Kidney (tissue), 14 donors: Measurements from ENCODE around the gene PYGB. TPM values are rescaled to one million over a fixed set of nuclear protein-coding genes. Genes with fewer than 3 reads are reported as not detected.

ENCODE experiments used
- DNase-seq, 5 donors: peaks; one replicate each; pipeline ENCODE4 v3.0.0-alpha.2; 2013 to 2020
- FAIRE-seq: peaks from 2 replicates; lab custom pipeline; 2012; peaks lifted over from hg19 to GRCh38; lab: Jason Lieb, UNC
- H3K27ac ChIP-seq, 2 donors: one replicate each; pipeline ENCODE4 v1.7.0; 2013; ENCODE audit warnings: low read depth in 2 of 2, low read length in 2 of 2, inconsistent platforms in 1 of 2
- H3K27me3 ChIP-seq: one replicate; pipeline ENCODE4 v1.7.1; 2013; ENCODE audit warnings: low read length, inconsistent platforms; ENCODE audit not compliant: control insufficient read depth, insufficient read depth
- H3K36me3 ChIP-seq, 3 donors: one replicate each; pipeline versions ENCODE4 v1.7.0 to v1.7.1; 2013; ENCODE audit warnings: low read length in 3 of 3, control low read depth in 1 of 3, inconsistent platforms in 1 of 3; ENCODE audit not compliant: insufficient read depth in 3 of 3, control insufficient read depth in 2 of 3
- H3K4me1 ChIP-seq, 3 donors: one replicate each; pipeline versions ENCODE4 v1.7.0 to v1.7.1; 2013; ENCODE audit warnings: low read length in 3 of 3, inconsistent platforms in 1 of 3, low read depth in 1 of 3; ENCODE audit not compliant: control insufficient read depth in 2 of 3, insufficient read depth in 2 of 3
- H3K4me3 ChIP-seq, 3 donors: one replicate each; pipeline versions ENCODE4 v1.7.0 to v1.8.1; 2013; ENCODE audit warnings: low read length in 3 of 3, control low read depth in 1 of 3, inconsistent platforms in 1 of 3
- H3K9ac ChIP-seq, 3 donors: one replicate each; pipeline versions ENCODE4 v1.7.0 to v1.7.1; 2013; ENCODE audit warnings: low read length in 3 of 3, control low read depth in 1 of 3, inconsistent platforms in 1 of 3
- H3K9me3 ChIP-seq, 3 donors: one replicate each; pipeline versions ENCODE4 v1.7.0 to v1.7.1; 2013; ENCODE audit warnings: low read length in 3 of 3, control low read depth in 1 of 3, inconsistent platforms in 1 of 3; ENCODE audit not compliant: control insufficient read depth in 2 of 3, insufficient read depth in 1 of 3
- intact Hi-C: fragments of 100-400 bp; cut with DNase I; formaldehyde crosslinking; loops from one replicate; pipeline ENCODE4 v1.11.1; 2022
- polyA plus RNA-seq: library from polyadenylated mRNA; stranded (reverse); fragments of 350-450 nt; fragmentation: Illumina TruSeq; extraction: RNeasy Lipid Tissue Mini Kit (QIAGEN cat#74804); gene quantifications from one replicate; pipeline ENCODE4 v1.2.3, GENCODE V29; 2014; ENCODE audit warnings: low read depth, low replicate concordance; ENCODE audit not compliant: insufficient read depth
- total RNA-seq: library from RNA; stranded (reverse); fragmentation: NEBNext Ultra II Directional; extraction: Animal tissue kit (Norgen Biotek cat#: 25700); gene quantifications from one replicate; pipeline ENCODE4 v1.2.1, GENCODE V29; 2021
- TF ChIP-seq, protein P1 (sequence below): IDR thresholded peaks from 3 replicates; pipeline ENCODE4 v1.5.1; 2012; ENCODE audit warnings: mild to moderate bottlenecking, moderate library complexity, borderline replicate concordance; ENCODE audit not compliant: insufficient read depth; ENCODE audit errors: extremely low read depth
- donor health status: control.
- donor health status: control.
- donor health status: control.
- donor health status: control.
- donor health status: control.
- donor health status: DM: yes; HTN: yes; CAD: no.
- donor health status: Normal renal cell carcinoma (clear cell type).

Gene PYGB
- total and polyA plus RNA-seq, 2 donors from 2014 or later = 50.9 to 176 TPM

DNA sequence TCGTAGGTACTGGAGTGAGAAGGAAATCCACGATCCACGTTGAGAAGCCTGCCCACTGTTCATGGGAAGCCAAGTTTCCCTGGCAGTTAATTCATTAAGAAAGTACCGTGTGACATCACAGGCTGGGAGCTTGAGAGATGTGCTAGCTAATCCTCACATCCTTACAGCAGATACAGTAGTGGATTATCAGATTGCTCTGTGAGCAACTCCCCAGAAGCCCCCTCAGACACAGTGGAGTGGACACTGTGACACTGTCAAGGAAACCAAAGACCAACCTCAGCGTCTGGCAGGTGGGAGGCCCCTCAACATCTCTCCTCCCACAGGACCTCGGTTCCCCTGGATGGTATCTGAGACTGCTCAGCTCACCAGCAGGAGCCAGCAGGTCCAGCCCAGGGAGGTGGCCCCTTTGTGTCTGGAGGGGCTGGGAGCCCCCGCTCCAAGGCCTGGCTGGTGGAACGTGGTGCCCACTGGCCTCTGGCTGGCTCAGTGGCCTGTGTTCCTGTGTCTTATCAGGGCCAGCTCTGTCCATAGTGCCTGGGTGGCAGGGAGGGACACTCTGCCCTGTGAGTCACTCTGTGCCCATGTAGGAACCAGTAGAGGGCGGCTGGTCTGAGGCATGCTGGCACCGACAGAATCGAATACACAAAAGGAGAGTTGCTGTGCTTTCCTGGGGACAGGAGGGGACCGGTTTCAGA, 7.2 kb downstream of the PYGB start:
- TF ChIP-seq, protein P1, sequence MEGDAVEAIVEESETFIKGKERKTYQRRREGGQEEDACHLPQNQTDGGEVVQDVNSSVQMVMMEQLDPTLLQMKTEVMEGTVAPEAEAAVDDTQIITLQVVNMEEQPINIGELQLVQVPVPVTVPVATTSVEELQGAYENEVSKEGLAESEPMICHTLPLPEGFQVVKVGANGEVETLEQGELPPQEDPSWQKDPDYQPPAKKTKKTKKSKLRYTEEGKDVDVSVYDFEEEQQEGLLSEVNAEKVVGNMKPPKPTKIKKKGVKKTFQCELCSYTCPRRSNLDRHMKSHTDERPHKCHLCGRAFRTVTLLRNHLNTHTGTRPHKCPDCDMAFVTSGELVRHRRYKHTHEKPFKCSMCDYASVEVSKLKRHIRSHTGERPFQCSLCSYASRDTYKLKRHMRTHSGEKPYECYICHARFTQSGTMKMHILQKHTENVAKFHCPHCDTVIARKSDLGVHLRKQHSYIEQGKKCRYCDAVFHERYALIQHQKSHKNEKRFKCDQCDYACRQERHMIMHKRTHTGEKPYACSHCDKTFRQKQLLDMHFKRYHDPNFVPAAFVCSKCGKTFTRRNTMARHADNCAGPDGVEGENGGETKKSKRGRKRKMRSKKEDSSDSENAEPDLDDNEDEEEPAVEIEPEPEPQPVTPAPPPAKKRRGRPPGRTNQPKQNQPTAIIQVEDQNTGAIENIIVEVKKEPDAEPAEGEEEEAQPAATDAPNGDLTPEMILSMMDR = no peak
- no peak for FAIRE-seq
- H3K27me3 ChIP-seq = no peaks in the 10 kb centered on the region
- no peak overlapping the region for H3K9ac ChIP-seq
- H3K36me3 ChIP-seq = peaks cover 0 to 2% (median 0%) of the 10 kb centered on the region in 3 donors
- H3K27ac ChIP-seq = peak overlapping the region; percentile 81 to 88
- intact Hi-C loops = no loop called here
- DNase-seq = peak in 3 of 5 donors; percentile 42 to 91 (median 42)
- H3K4me3 ChIP-seq = no peak overlapping the region
- no peaks in the 10 kb centered on the region for H3K9me3 ChIP-seq
- peaks cover 3 to 28% (median 26%) of the 10 kb centered on the region in 3 donors for H3K4me1 ChIP-seq

DNA sequence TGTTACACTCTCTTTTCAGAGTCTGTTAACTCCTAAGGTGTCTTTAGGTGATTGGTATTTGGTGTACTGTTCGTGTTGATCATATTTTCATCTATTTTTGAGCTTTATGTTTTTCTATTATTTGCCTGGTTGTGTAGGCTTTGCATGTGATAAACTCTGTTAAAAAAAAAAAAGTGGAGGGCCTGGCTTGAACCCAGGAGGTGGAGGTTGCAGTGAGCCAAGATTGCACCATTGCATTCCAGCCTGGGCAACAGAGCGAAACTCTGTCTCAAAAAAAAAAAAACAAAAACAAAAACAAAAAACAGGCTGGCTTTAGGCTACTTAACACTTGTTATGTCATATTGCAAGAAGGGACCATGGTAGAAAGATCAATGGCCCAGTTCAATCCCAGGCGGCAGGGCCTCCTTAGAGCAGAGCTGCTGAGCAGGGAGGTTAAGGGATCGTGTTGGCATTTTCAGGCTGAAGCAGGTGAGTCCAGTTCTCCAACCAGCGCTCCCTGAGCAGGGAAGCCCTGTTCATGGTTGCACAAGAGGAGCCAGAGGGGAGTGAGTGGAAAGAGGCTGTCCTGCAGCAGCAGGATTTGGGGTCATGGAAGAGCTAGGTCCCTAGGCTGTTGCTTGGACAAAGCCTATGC, 8.5 kb downstream of the PYGB start:
- peak overlapping the region in 1 of 3 donors; percentile 24 for H3K9ac ChIP-seq
- H3K4me3 ChIP-seq = no peak overlapping the region
- peak overlapping the region; percentile 81 to 88 for H3K27ac ChIP-seq
- H3K36me3 ChIP-seq = peaks cover 0 to 4% (median 0%) of the 10 kb centered on the region in 3 donors
- no peaks in the 10 kb centered on the region for H3K9me3 ChIP-seq
- peaks cover 0 to 28% (median 26%) of the 10 kb centered on the region in 3 donors for H3K4me1 ChIP-seq
- H3K27me3 ChIP-seq = no peaks in the 10 kb centered on the region
- FAIRE-seq (no peak), DNase-seq (peak in 2 of 5 donors; percentile 17 to 19)
- TF ChIP-seq, protein P1 = no peak
- intact Hi-C loops = no loop called here

DNA sequence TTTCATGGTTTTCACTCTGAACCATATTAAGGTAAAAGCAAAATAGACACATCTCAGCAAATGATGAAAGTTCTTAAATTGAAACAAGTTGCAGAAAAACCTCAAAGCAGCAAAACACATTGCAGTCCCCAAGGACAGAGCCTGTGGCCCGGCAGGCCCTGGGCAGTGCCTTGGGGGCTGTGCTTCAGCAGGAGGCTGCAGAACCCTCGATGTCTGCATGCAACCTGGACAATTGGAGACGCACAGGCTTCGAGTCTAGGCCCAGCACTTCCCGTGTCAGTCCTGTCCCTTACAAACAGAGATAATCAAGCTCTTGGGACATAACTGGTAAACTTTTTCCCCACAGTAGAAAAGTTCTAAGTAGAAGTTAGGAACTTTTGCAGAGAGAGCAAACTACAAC, 9.2 kb downstream of the PYGB start:
- Histone ChIP-seq H3K36me3 (peaks cover 0 to 4% (median 0%) of the 10 kb centered on the region in 3 donors), H3K27me3 (no peaks in the 10 kb centered on the region), H3K4me1 (peaks cover 0 to 26% (median 26%) of the 10 kb centered on the region in 3 donors), H3K9me3 (no peaks in the 10 kb centered on the region), H3K9ac (no peak overlapping the region), H3K27ac (peak overlapping the region; percentile 5 to 51), H3K4me3 (no peak overlapping the region)
- FAIRE-seq (no peak), DNase-seq (peak in 1 of 5 donors; percentile 20)
- intact Hi-C loops = no loop called here
- TF ChIP-seq, protein P1 = no peak
